Measurements from ENCODE around the gene EPS8. TPM values are rescaled to one million over a fixed set of nuclear protein-coding genes. Genes with fewer than 3 reads are reported as not detected.

EPS8 gene
- total RNA-seq, 1 donor from 2014 or later, result 0.89 TPM

DNA sequence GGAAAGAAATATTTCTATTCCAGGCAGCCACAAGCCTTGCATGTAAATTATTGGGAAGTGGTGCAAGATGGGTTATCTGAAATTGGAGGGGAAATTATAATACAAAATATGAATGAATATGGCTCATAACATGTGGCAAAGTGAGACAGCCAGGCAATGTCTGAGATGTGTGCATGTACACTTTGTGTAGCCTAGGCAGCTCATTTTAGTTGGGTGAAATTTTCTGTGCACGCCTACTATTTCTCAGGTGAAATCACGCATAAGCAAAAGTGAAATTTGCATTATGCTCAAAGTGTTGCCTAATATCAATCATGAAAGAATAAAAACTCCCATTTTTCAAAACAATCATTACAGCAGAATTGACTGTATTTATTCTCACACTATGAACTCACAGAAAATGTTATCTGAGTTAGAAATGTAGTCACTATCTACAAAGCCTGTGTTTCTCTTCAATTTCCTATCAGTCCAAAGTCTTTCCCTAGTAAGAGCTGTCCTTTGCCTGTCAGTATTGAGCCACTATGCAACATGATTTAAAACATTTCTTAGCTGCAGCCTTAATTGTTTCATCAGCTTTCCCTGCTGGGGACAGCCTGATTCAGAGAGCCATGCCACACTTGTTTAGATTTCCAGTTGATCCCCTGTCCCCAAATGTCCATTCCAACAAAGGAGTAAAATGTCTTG lies 80.7 kb downstream of the EPS8 start:
- Mint-ChIP-seq H3K4me1 (no peaks in the 10 kb centered on the region), H3K36me3 (ENCODE audit: low read depth) (no peaks in the 10 kb centered on the region), H3K9me3 (no peaks in the 10 kb centered on the region), H3K27me3 (no peaks in the 10 kb centered on the region), H3K4me3 (no peak overlapping the region), H3K27ac (no peak overlapping the region)
- no peak for ATAC-seq (ENCODE audit: low read depth)
- DNase-seq, result no peak
- CTCF ChIA-PET, result no interaction called here
- TF ChIP-seq CTCF (IDR thresholded peaks at IDR 0.05), result no peak
- POLR2A ChIA-PET, result no interaction called here
- intact Hi-C loops (cut with micrococcal nuclease), result no loop called here

DNA sequence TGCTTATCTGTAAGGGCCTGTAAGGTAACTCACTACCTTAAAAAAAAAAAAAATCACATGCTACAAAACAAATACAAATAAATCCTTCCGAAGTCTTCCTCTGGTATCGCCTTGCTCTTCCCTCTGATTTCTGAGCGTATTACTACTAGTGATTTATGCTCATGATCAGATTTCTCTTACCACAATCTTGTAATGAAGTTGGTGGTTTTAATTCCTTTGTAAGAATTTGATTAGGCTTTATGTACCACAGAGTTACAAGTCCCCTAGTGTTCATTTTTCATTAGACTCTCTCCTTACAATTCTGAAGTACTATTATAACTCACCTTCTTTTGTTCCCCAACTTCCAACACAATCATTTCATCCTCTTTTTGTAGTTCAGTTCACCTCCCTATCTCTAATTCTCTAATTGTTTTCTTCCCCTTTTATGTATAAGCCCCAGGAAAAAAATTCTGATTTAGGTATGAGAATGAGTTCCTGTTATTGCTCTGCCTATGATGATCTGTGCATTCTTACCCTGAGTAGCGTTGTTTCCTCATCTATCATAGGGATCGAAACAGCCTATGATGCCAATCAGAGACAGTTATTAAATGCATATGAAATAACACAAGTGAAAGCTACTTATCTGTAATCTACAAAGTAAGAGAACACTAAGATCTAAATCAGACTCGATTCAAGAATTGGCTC lies 81.5 kb downstream of the EPS8 start:
- Mint-ChIP-seq H3K36me3 (ENCODE audit: low read depth) (no peaks in the 10 kb centered on the region), H3K27ac (no peak overlapping the region), H3K9me3 (no peaks in the 10 kb centered on the region), H3K4me3 (no peak overlapping the region), H3K4me1 (no peaks in the 10 kb centered on the region), H3K27me3 (no peaks in the 10 kb centered on the region)
- CTCF ChIA-PET, result no interaction called here
- ATAC-seq (ENCODE audit: low read depth) (no peak), DNase-seq (no peak)
- no peak for TF ChIP-seq CTCF (IDR thresholded peaks at IDR 0.05)
- POLR2A ChIA-PET, result no interaction called here
- intact Hi-C loops (cut with micrococcal nuclease), result no loop called here

- no peak for TF ChIP-seq CTCF (IDR thresholded peaks at IDR 0.05)
- no peaks in the 10 kb centered on the region for H3K36me3 Mint-ChIP-seq (ENCODE audit: low read depth)
- no peak overlapping the region for H3K4me3 Mint-ChIP-seq
- intact Hi-C loops (cut with micrococcal nuclease), result no loop called here
- H3K27me3 Mint-ChIP-seq, result no peaks in the 10 kb centered on the region
- ATAC-seq (ENCODE audit: low read depth) (no peak), DNase-seq (no peak)
- no peaks in the 10 kb centered on the region for H3K9me3 Mint-ChIP-seq
- ChIA-PET POLR2A (no interaction called here), CTCF (no interaction called here)
- H3K27ac Mint-ChIP-seq, result no peak overlapping the region
- no peaks in the 10 kb centered on the region for H3K4me1 Mint-ChIP-seq
Observed at GRCh38 chr12:15706010-15706676, 83.0 kb downstream of the EPS8 start.

DNA sequence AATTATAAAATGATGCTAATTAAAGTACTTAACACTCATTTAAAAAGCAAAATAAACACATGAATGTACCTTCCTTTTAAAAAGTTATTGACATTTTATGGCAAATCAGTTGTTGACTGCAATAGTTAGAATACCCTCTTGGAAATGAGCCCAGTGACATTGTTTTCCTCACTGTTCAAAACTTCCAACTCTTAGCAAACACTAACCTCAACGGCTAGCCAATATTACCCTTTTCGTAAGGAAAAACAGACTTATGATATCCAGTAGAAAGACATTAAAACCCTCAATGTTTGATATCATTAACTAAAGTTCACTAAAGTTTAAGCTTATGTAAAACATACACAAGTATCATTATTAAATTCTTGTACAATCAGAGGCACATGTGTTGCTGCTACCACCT lies 83.6 kb downstream of the EPS8 start:
- ChIA-PET CTCF (no interaction called here), POLR2A (no interaction called here)
- no peak for TF ChIP-seq CTCF (IDR thresholded peaks at IDR 0.05)
- Mint-ChIP-seq H3K27ac (no peak overlapping the region), H3K27me3 (no peaks in the 10 kb centered on the region), H3K4me1 (peaks cover 1% of the 10 kb centered on the region), H3K9me3 (no peaks in the 10 kb centered on the region), H3K36me3 (ENCODE audit: low read depth) (no peaks in the 10 kb centered on the region), H3K4me3 (no peak overlapping the region)
- ATAC-seq (ENCODE audit: low read depth) (no peak), DNase-seq (no peak)
- intact Hi-C loops (cut with micrococcal nuclease), result no loop called here

DNA sequence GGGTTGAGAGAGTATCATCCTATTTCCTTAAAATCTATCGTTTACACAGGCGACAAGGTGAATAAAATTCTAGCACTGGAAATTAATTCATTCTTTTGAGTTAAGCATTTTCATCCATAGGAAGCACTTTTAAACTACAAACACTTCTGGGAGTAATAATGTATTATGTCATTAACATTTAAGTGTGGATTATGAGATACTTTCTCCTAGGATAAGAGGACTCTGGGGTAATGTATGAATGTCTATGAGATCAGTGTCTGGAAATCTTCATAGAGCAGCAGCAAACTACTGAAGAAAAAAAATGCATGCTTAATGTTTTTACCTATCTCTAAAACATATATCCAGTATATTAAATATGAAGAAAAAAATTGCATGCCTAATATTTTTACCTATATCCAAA lies 86.9 kb downstream of the EPS8 start:
- Mint-ChIP-seq H3K27me3 (no peaks in the 10 kb centered on the region), H3K36me3 (ENCODE audit: low read depth) (no peaks in the 10 kb centered on the region), H3K4me1 (peaks cover 3% of the 10 kb centered on the region), H3K27ac (no peak overlapping the region), H3K9me3 (no peaks in the 10 kb centered on the region), H3K4me3 (no peak overlapping the region)
- POLR2A ChIA-PET, result no interaction called here
- CTCF ChIA-PET, result no interaction called here
- DNase-seq (no peak), ATAC-seq (ENCODE audit: low read depth) (no peak)
- intact Hi-C loops (cut with micrococcal nuclease), result no loop called here
- TF ChIP-seq CTCF (IDR thresholded peaks at IDR 0.05), result no peak

Data from activated B cell treated with CpG ODN at 0.5 μM for 24 hours (primary cell).